Muscle of back (tissue), 11 donors: ENCODE results near the gene HBQ1. TPM values are rescaled to one million over a fixed set of nuclear protein-coding genes. Genes with fewer than 3 reads are reported as not detected.
"Not testable (repeated sequence)": the region's sequence is repeated elsewhere in the genome, so short reads cannot be mapped to it uniquely, and the experiment has no call there.

Experiments used
- DNase-seq, 3 donors: peaks; one replicate each; pipeline versions ENCODE4 v3.0.0 to v3.0.0-alpha.2; 2013
- polyA plus RNA-seq, 10 donors: library from polyadenylated mRNA; unstranded; fragments of 120-200 nt; gene quantifications; one replicate each; pipeline ENCODE4 v1.2.1, GENCODE V29; 2013; ENCODE audit not compliant: insufficient read length in 10 of 10

The HBQ1 gene
- polyA plus RNA-seq, 10 donors, result 0.61 to 7.0 (median 1.8) TPM; not detected in 1

- DNase-seq, result no peak
Measured at GRCh38 chr16:159136-159849, 21.0 kb upstream of the HBQ1 start.

GRCh38 chr16:160242-160641 lies 20.0 kb upstream of the HBQ1 start:
- not testable (repeated sequence) for DNase-seq

GRCh38 chr16:160691-161190 lies 19.5 kb upstream of the HBQ1 start:
- no peak for DNase-seq

- DNase-seq, result no peak
Measured at GRCh38 chr16:162271-162991, 17.8 kb upstream of the HBQ1 start.

DNA sequence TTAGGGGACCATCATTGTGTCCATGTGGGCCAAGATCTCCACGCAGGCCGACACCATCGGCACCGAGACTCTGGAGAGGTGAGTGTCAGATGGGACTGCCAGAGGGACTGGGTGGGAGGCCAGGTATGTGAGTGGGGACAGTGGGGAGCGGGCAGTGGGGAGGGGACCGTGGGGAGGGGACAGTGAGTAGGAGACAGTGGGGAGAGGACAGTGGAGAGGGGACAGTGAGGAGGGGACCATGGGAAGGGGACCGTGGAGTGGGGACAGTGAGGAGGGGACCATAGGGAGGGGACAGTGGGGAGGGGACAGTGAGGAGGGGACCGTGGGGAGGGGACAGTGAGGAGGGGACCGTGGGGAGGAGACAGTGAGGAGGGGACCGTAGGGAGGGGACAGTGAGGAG lies 17.1 kb upstream of the HBQ1 start:
- not testable (repeated sequence) for DNase-seq

DNA sequence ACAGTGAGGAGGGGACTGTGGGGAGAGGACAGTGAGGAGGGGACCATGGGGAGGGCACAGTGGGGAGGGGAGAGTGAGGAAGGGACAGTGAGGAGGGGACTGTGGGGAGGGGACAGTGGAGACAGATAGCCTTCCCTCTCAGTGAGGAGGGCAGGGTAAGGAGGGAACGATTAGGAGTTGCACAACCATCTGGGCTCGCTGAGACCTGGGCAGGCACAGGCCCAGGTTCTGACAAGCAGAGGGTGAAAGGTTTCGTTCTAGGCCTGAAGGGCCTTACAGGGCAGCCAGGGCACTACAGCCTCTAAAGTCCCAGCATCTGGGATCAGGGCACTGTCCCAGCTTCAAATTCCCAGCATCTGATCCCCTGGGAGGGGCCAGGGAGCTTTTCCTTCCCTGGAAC lies 16.6 kb upstream of the HBQ1 start:
- DNase-seq, result not testable (repeated sequence)

- DNase-seq, result not testable (repeated sequence)
Measured at GRCh38 chr16:164134-164823, 16.0 kb upstream of the HBQ1 start.

GRCh38 chr16:164827-165538 lies 15.3 kb upstream of the HBQ1 start:
- no peak for DNase-seq

- no peak for DNase-seq
Measured at GRCh38 chr16:165539-166374, 14.5 kb upstream of the HBQ1 start, which contains the start of gene HBM. Gene HBM, plus strand, starts transcription at chr16:165978. Its CDS starts 20 bp downstream, at chr16:165998.

DNA sequence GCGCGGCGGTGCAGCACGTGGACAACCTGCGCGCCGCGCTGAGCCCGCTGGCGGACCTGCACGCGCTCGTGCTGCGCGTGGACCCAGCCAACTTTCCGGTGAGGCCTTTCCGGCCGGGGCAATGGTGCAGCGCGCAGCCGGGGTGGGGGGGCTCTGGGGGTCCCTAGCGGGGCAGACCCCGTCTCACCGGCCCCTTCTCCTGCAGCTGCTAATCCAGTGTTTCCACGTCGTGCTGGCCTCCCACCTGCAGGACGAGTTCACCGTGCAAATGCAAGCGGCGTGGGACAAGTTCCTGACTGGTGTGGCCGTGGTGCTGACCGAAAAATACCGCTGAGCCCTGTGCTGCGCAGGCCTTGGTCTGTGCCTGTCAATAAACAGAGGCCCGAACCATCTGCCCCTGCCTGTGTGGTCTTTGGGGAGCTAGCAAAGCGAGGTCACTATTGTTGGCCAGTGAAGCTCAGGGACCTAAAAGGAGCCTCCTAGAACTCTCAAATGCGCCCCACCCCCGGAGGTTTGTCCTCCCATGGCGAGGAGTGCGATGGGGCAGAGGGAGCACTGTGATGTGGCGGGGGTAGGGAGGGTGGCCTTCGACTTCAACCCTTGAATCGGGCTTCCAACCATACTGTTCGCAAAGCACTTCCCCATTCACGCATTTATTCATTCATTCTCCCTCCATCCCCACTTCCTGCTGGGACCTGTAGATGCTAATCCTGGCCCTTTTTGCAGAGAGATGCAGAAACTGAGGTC lies 13.7 kb upstream of the HBQ1 start:
- DNase-seq, result no peak

DNA sequence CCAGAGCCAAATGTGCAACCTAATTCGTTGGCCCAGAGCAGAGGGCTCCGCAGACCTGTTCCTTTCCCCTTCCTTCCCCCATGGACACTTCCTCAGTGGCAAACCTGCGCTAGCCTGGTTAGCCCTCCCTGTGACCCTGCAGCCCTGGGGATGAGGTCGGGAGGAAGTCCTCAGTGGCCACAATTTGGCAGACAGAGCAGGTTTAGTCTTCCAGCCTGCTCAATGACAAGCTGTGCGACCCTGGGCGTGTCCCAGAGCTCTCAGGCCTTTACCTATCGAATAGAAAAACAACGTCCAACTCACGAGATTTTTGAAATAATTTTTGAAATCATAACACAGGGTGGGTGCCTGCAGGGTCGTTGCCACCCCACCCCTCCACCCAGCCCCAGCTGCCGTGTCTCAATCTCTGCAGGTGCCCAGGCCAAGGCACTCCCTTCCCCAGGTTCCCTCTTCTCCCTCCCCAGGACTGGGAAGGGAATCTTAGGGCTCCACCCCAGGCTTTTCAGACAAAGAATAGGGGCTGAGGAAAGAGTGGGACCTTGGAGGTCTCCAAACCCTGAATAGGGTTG lies 13.1 kb upstream of the HBQ1 start:
- no peak for DNase-seq

GRCh38 chr16:168424-168823 lies 11.8 kb upstream of the HBQ1 start:
- no peak for DNase-seq

GRCh38 chr16:169014-169413 lies 11.2 kb upstream of the HBQ1 start:
- DNase-seq, result no peak

GRCh38 chr16:170088-170507 lies 10.2 kb upstream of the HBQ1 start:
- peak in 1 of 3 donors; percentile 45 for DNase-seq

GRCh38 chr16:170788-171187 lies 9.5 kb upstream of the HBQ1 start:
- DNase-seq, result no peak

- DNase-seq, result not testable (repeated sequence)
Measured at GRCh38 chr16:172374-172941, 7.8 kb upstream of the HBQ1 start, which contains the start of gene HBA2. Gene HBA2, plus strand, starts transcription at chr16:172876. Its CDS starts 37 bp downstream, at chr16:172913.

- not testable (repeated sequence) for DNase-seq
Measured at GRCh38 chr16:173211-173854, 6.9 kb upstream of the HBQ1 start.

DNA sequence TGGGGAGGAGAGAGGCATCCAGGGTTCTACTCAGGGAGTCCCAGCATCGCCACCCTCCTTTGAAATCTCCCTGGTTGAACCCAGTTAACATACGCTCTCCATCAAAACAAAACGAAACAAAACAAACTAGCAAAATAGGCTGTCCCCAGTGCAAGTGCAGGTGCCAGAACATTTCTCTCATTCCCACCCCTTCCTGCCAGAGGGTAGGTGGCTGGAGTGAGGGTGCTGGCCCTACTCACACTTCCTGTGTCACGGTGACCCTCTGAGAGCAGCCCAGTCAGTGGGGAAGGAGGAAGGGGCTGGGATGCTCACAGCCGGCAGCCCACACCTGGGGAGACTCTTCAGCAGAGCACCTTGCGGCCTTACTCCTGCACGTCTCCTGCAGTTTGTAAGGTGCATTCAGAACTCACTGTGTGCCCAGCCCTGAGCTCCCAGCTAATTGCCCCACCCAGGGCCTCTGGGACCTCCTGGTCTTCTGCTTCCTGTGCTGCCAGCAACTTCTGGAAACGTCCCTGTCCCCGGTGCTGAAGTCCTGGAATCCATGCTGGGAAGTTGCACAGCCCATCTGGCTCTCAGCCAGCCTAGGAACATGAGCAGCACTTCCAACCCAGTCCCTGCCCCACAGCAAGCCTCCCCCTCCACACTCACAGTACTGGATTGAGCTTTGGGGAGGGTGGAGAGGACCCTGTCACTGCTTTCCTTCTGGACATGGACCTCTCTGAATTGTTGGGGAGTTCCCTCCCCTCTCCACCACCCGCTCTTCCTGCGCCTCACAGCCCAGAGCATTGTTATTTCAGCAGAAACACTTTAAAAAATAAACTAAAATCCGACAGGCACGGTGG lies 6.1 kb upstream of the HBQ1 start:
- peak in 1 of 3 donors; percentile 56 for DNase-seq
